SK-N-SH treated with all-trans-retinoic acid at 6 μM for 48 hours (cell line): ENCODE measurements around the gene DDIAS.

Experiments
- ATAC-seq: fragments of 200-7000 bp; cut with Tn5 transposase; 3 replicates; pipeline ENCODE4 v1.9.1; 2020; ENCODE audit warnings: mild to moderate bottlenecking, moderate library complexity
- ARNTL ChIP-seq: fragments of 450-650 bp; formaldehyde crosslinking; IDR thresholded peaks from 2 replicates; pipeline ENCODE4 v1.5.0; 2020; ENCODE audit warnings: low read depth, mild to moderate bottlenecking, moderate library complexity, borderline replicate concordance
- BACH2 ChIP-seq: fragments of 250-450 bp; sonication (Bioruptor Pico); IDR thresholded peaks from 2 replicates; pipeline ENCODE4 v1.9.0; 2021; ENCODE audit warnings: mild to moderate bottlenecking, borderline replicate concordance
- CSDC2 ChIP-seq: fragments of 250-450 bp; sonication (Bioruptor Pico); IDR thresholded peaks from 2 replicates; pipeline ENCODE4 v1.5.0; 2020; ENCODE audit warnings: mild to moderate bottlenecking, moderate library complexity
- ESRRG ChIP-seq: fragments of 250-450 bp; sonication (Bioruptor Pico); IDR thresholded peaks from 2 replicates; pipeline ENCODE4 v1.6.1; 2021; ENCODE audit warnings: mild to moderate bottlenecking
- ISL1 ChIP-seq: fragments of 250-450 bp; sonication (Bioruptor Pico); IDR thresholded peaks from 2 replicates; pipeline ENCODE4 v2.1.2; 2022; ENCODE audit warnings: mild to moderate bottlenecking, moderate library complexity
- PPARA ChIP-seq: fragments of 250-450 bp; sonication (Bioruptor Pico); IDR thresholded peaks from 2 replicates; pipeline ENCODE4 v1.5.0; 2020; ENCODE audit warnings: mild to moderate bottlenecking, borderline replicate concordance
- RARB ChIP-seq: fragments of 250-450 bp; sonication (Bioruptor Pico); IDR thresholded peaks from 2 replicates; pipeline ENCODE4 v1.8.0; 2021; ENCODE audit warnings: mild to moderate bottlenecking, moderate library complexity
- SNAI2 ChIP-seq: fragments of 250-450 bp; sonication (Bioruptor Pico); IDR thresholded peaks from 2 replicates; pipeline ENCODE4 v1.5.0; 2020; ENCODE audit warnings: mild to moderate bottlenecking, moderate library complexity
- TCF4 ChIP-seq: fragments of 250-450 bp; sonication (Bioruptor Pico); IDR thresholded peaks from 2 replicates; pipeline ENCODE4 v1.8.0; 2021; ENCODE audit warnings: mild to moderate bottlenecking, moderate library complexity, borderline replicate concordance
- TOX ChIP-seq: fragments of 250-450 bp; sonication (Bioruptor Pico); IDR thresholded peaks from 2 replicates; pipeline ENCODE4 v1.8.0; 2021; ENCODE audit warnings: mild to moderate bottlenecking, moderate library complexity, borderline replicate concordance
- ZC3H10 ChIP-seq: fragments of 250-450 bp; sonication (Bioruptor Pico); IDR thresholded peaks from 2 replicates; pipeline ENCODE4 v1.5.1; 2021; ENCODE audit warnings: mild to moderate bottlenecking, moderate library complexity
- ZFP3 ChIP-seq: fragments of 250-450 bp; sonication (Bioruptor Pico); IDR thresholded peaks from 2 replicates; pipeline ENCODE4 v1.5.0; 2020; ENCODE audit warnings: mild to moderate bottlenecking, moderate library complexity
- ZFP30 ChIP-seq: fragments of 450-650 bp; formaldehyde crosslinking; IDR thresholded peaks from 2 replicates; pipeline ENCODE4 v1.5.0; 2022; ENCODE audit warnings: mild to moderate bottlenecking, moderate library complexity
- ZNF565 ChIP-seq: fragments of 450-650 bp; formaldehyde crosslinking; conservative IDR thresholded peaks from 2 replicates; pipeline ENCODE4 v1.5.0; 2020; ENCODE audit warnings: low read depth, mild to moderate bottlenecking, moderate library complexity
- ZNF70 ChIP-seq: fragments of 450-650 bp; formaldehyde crosslinking; IDR thresholded peaks from 2 replicates; pipeline ENCODE4 v1.5.0; 2020; ENCODE audit warnings: mild to moderate bottlenecking, moderate library complexity
- ZNF8 ChIP-seq: fragments of 450-650 bp; formaldehyde crosslinking; IDR thresholded peaks from 2 replicates; pipeline ENCODE4 v1.5.0; 2020; ENCODE audit warnings: mild to moderate bottlenecking, moderate library complexity
- TF ChIP-seq, protein P1 (sequence below): fragments of 250-450 bp; sonication (Bioruptor Pico); IDR thresholded peaks from 2 replicates; pipeline ENCODE4 v1.8.0; 2020; ENCODE audit warnings: mild to moderate bottlenecking, moderate library complexity, borderline replicate concordance
- TF ChIP-seq, protein P2 (sequence below): fragments of 250-450 bp; sonication (Bioruptor Pico); IDR thresholded peaks from 2 replicates; pipeline ENCODE4 v1.5.1; 2020; ENCODE audit warnings: low read depth, mild to moderate bottlenecking, moderate library complexity
- TF ChIP-seq, protein P3 (sequence below): fragments of 250-450 bp; sonication (Bioruptor Pico); IDR thresholded peaks from 2 replicates; pipeline ENCODE4 v1.5.1; 2021; ENCODE audit warnings: mild to moderate bottlenecking, moderate library complexity
- TF ChIP-seq, protein P4 (sequence below): fragments of 250-450 bp; sonication (Bioruptor Pico); IDR thresholded peaks from 2 replicates; pipeline ENCODE4 v1.5.0; 2020; ENCODE audit warnings: mild to moderate bottlenecking, moderate library complexity
- TF ChIP-seq, protein P5 (sequence below): fragments of 250-450 bp; sonication (Bioruptor Pico); IDR thresholded peaks from 2 replicates; pipeline ENCODE4 v1.8.0; 2021; ENCODE audit warnings: low read depth, mild to moderate bottlenecking, moderate library complexity, borderline replicate concordance

The DDIAS gene

DNA sequence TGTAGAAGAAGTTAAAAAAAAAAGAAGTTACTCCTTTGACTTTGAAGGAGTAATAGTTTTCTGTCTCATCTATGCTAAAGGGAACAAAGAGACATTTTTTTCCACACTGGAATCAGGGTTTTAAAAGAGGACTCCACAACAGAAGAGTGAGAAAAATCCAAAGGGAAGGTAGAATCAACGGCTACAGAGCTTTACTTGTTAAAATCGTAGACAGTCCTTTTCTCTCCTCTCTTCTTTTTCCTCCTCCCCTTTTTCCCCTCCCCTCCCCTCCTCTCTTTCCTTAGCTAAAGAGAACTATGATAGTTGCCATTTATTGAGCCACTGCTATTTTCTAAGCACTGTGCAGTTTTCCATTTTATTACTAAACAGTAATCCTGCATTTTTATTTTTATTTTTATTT is 29.2 kb downstream of the DDIAS start (continued):
- TF ChIP-seq, protein P1, sequence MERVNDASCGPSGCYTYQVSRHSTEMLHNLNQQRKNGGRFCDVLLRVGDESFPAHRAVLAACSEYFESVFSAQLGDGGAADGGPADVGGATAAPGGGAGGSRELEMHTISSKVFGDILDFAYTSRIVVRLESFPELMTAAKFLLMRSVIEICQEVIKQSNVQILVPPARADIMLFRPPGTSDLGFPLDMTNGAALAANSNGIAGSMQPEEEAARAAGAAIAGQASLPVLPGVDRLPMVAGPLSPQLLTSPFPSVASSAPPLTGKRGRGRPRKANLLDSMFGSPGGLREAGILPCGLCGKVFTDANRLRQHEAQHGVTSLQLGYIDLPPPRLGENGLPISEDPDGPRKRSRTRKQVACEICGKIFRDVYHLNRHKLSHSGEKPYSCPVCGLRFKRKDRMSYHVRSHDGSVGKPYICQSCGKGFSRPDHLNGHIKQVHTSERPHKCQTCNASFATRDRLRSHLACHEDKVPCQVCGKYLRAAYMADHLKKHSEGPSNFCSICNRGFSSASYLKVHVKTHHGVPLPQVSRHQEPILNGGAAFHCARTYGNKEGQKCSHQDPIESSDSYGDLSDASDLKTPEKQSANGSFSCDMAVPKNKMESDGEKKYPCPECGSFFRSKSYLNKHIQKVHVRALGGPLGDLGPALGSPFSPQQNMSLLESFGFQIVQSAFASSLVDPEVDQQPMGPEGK (CRISPR knock-in tag) = no peak
- TF ChIP-seq, all 23 proteins: peak for 0

DNA sequence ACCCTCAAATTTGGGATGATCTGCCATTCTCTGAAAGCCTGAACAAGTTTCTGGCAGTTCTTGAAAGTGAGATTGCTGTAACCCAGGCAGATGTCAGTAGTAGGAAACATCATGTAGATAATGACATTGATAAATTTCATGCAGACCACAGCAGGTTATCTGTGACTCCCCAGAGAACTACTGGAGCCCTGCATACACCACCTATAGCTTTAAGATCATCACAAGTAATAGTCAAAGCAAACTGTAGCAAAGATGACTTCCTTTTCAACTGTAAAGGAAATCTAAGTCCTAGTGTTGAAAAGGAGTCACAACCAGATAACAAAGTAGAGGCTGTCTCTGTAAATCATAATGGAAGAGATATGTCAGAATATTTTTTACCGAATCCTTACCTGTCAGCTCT is 31.0 kb downstream of the DDIAS start:
- ATAC-seq = no peak
- TF ChIP-seq, protein P2, sequence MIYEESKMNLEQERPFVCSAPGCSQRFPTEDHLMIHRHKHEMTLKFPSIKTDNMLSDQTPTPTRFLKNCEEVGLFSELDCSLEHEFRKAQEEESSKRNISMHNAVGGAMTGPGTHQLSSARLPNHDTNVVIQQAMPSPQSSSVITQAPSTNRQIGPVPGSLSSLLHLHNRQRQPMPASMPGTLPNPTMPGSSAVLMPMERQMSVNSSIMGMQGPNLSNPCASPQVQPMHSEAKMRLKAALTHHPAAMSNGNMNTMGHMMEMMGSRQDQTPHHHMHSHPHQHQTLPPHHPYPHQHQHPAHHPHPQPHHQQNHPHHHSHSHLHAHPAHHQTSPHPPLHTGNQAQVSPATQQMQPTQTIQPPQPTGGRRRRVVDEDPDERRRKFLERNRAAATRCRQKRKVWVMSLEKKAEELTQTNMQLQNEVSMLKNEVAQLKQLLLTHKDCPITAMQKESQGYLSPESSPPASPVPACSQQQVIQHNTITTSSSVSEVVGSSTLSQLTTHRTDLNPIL = no peak
- TF ChIP-seq TCF4 (CRISPR knock-in tag) = no peak
- TF ChIP-seq ZFP30 (CRISPR knock-in tag) = no peak
- no peak for TF ChIP-seq ZFP3 (CRISPR knock-in tag)
- no peak for TF ChIP-seq ZC3H10 (CRISPR knock-in tag)
- no peak for TF ChIP-seq BACH2
- TF ChIP-seq, protein P3, sequence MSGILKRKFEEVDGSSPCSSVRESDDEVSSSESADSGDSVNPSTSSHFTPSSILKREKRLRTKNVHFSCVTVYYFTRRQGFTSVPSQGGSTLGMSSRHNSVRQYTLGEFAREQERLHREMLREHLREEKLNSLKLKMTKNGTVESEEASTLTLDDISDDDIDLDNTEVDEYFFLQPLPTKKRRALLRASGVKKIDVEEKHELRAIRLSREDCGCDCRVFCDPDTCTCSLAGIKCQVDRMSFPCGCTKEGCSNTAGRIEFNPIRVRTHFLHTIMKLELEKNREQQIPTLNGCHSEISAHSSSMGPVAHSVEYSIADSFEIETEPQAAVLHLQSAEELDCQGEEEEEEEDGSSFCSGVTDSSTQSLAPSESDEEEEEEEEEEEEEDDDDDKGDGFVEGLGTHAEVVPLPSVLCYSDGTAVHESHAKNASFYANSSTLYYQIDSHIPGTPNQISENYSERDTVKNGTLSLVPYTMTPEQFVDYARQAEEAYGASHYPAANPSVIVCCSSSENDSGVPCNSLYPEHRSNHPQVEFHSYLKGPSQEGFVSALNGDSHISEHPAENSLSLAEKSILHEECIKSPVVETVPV (CRISPR knock-in tag) = no peak
- no peak for TF ChIP-seq CSDC2 (CRISPR knock-in tag)
- TF ChIP-seq TOX (CRISPR knock-in tag) = no peak
- no peak for TF ChIP-seq SNAI2 (CRISPR knock-in tag)
- TF ChIP-seq, protein P1 (CRISPR knock-in tag) = no peak
- TF ChIP-seq ZNF70 (CRISPR knock-in tag) = no peak
- TF ChIP-seq, protein P4, sequence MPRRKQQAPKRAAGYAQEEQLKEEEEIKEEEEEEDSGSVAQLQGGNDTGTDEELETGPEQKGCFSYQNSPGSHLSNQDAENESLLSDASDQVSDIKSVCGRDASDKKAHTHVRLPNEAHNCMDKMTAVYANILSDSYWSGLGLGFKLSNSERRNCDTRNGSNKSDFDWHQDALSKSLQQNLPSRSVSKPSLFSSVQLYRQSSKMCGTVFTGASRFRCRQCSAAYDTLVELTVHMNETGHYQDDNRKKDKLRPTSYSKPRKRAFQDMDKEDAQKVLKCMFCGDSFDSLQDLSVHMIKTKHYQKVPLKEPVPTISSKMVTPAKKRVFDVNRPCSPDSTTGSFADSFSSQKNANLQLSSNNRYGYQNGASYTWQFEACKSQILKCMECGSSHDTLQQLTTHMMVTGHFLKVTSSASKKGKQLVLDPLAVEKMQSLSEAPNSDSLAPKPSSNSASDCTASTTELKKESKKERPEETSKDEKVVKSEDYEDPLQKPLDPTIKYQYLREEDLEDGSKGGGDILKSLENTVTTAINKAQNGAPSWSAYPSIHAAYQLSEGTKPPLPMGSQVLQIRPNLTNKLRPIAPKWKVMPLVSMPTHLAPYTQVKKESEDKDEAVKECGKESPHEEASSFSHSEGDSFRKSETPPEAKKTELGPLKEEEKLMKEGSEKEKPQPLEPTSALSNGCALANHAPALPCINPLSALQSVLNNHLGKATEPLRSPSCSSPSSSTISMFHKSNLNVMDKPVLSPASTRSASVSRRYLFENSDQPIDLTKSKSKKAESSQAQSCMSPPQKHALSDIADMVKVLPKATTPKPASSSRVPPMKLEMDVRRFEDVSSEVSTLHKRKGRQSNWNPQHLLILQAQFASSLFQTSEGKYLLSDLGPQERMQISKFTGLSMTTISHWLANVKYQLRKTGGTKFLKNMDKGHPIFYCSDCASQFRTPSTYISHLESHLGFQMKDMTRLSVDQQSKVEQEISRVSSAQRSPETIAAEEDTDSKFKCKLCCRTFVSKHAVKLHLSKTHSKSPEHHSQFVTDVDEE (CRISPR knock-in tag) = no peak
- no peak for TF ChIP-seq PPARA (CRISPR knock-in tag)
- no peak for TF ChIP-seq ARNTL (CRISPR knock-in tag)
- TF ChIP-seq RARB = no peak
- no peak for TF ChIP-seq ESRRG (CRISPR knock-in tag)
- TF ChIP-seq ISL1 (CRISPR knock-in tag) = no peak
- TF ChIP-seq ZNF565 (CRISPR knock-in tag) = no peak
- no peak for TF ChIP-seq ZNF8 (CRISPR knock-in tag)

DNA sequence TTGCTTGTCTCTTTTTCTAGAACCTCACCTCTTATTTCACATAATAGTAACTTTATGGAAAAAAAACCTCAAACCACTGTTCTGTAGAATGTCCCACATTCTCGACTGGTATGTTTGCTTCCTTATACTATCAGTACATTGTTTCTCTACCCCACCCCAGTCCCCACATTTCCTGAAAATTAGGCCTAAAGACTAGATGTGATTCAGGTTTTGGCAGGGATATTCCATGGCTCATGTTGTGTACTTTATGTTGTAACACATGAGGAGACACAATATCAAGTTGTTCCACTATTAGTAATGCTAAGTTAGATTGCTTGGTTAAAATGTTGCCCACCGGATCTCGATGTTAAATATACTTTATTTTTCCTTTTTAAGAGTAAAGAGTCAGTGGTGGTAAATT is 34.7 kb downstream of the DDIAS start:
- ATAC-seq = no peak
- TF ChIP-seq, protein P2 = no peak
- TF ChIP-seq, protein P4 (CRISPR knock-in tag) = no peak
- no peak for TF ChIP-seq TOX (CRISPR knock-in tag)
- TF ChIP-seq, protein P1 (CRISPR knock-in tag) = no peak
- TF ChIP-seq, protein P5, sequence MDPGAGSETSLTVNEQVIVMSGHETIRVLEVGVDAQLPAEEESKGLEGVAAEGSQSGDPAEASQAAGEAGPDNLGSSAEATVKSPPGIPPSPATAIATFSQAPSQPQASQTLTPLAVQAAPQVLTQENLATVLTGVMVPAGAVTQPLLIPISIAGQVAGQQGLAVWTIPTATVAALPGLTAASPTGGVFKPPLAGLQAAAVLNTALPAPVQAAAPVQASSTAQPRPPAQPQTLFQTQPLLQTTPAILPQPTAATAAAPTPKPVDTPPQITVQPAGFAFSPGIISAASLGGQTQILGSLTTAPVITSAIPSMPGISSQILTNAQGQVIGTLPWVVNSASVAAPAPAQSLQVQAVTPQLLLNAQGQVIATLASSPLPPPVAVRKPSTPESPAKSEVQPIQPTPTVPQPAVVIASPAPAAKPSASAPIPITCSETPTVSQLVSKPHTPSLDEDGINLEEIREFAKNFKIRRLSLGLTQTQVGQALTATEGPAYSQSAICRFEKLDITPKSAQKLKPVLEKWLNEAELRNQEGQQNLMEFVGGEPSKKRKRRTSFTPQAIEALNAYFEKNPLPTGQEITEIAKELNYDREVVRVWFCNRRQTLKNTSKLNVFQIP (CRISPR knock-in tag) = no peak
- TF ChIP-seq ZC3H10 (CRISPR knock-in tag) = no peak
